ENCODE measurements around the gene KRTAP9-3.
"Not testable (repeated sequence)": the region's sequence is repeated elsewhere in the genome, so short reads cannot be mapped to it uniquely, and the experiment has no call there.

DNA sequence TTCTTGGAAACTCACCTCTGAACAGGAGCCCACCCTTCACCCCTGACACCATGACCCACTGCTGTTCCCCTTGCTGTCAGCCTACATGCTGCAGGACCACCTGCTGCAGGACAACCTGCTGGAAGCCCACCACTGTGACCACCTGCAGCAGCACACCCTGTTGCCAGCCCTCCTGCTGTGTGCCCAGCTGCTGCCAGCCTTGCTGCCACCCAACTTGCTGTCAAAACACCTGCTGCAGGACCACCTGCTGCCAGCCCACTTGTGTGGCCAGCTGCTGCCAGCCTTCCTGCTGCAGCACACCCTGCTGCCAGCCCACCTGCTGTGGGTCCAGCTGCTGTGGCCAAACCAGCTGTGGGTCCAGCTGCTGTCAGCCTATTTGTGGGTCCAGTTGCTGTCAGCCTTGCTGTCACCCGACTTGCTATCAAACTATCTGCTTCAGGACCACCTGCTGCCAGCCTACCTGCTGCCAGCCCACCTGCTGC, 42.4 kb upstream of the KRTAP9-3 start, which contains the start of gene KRTAP9-1:
- TF ChIP-seq, protein P1, sequence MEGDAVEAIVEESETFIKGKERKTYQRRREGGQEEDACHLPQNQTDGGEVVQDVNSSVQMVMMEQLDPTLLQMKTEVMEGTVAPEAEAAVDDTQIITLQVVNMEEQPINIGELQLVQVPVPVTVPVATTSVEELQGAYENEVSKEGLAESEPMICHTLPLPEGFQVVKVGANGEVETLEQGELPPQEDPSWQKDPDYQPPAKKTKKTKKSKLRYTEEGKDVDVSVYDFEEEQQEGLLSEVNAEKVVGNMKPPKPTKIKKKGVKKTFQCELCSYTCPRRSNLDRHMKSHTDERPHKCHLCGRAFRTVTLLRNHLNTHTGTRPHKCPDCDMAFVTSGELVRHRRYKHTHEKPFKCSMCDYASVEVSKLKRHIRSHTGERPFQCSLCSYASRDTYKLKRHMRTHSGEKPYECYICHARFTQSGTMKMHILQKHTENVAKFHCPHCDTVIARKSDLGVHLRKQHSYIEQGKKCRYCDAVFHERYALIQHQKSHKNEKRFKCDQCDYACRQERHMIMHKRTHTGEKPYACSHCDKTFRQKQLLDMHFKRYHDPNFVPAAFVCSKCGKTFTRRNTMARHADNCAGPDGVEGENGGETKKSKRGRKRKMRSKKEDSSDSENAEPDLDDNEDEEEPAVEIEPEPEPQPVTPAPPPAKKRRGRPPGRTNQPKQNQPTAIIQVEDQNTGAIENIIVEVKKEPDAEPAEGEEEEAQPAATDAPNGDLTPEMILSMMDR (optimal IDR thresholded peaks at IDR 0.05 in 1 of 3, IDR thresholded peaks at IDR 0.05 in 1 of 3, conservative IDR thresholded peaks at IDR 0.05 in 1 of 3; ENCODE audit: extremely low read depth in 1 of 3, insufficient read depth in 2 of 3, low read length in 3 of 3), result not testable (repeated sequence)
- TF ChIP-seq EZH2 (IDR thresholded peaks at IDR 0.05; ENCODE audit: low read length), result not testable (repeated sequence)
